A549 (cell line): Measurements from ENCODE around the gene JMJD8. TPM values are rescaled to one million over a fixed set of nuclear protein-coding genes. Genes with fewer than 3 reads are reported as not detected.

Source experiments
- ATAC-seq, 2 experiments: fragments of 200-7000 bp in 1 of 2; fragments of >200 bp in 1 of 2; cut with Nextera tagmentation in 1 of 2; cut with Tn5 transposase in 1 of 2; 3 replicates each; pipeline versions ENCODE4 v1.8.0 to v1.9.1; 2018 to 2020; ENCODE audit warnings: mild to moderate bottlenecking in 1 of 2, moderate library complexity in 1 of 2
- CTCF ChIA-PET: fragments of 300-600 bp; sonication (Branson Sonifier 250); formaldehyde crosslinking; extraction: SDS; loops from one replicate; lab custom pipeline; 2021; ENCODE audit warnings: antibody characterized with exemption, inconsistent platforms; lab: Yijun Ruan, JAX
- POLR2A ChIA-PET: fragments of 350-600 bp; formaldehyde crosslinking; extraction: SDS; loops from one replicate; lab custom pipeline; 2021; ENCODE audit warnings: antibody characterized with exemption, inconsistent platforms; lab: Yijun Ruan, JAX
- DNase-seq, 2 experiments: peaks; one replicate each; pipeline versions ENCODE4 v3.0.0 to v3.0.0-alpha.2; 2011 to 2016; ENCODE audit warnings: low read depth in 1 of 2, low spot score in 1 of 2
- FAIRE-seq: peaks from 2 replicates; lab custom pipeline; 2011; peaks lifted over from hg19 to GRCh38; lab: Jason Lieb, UNC
- H3K27ac ChIP-seq, 2 experiments: fragments of >200 bp; sonication (Bioruptor Twin); formaldehyde crosslinking; 3 replicates each; pipeline ENCODE4 v1.5.1; 2016 to 2017
- H3K4me1 ChIP-seq: fragments of >200 bp; sonication (Bioruptor Twin); formaldehyde crosslinking; 3 replicates; pipeline ENCODE4 v1.6.1; 2016
- H3K4me2 ChIP-seq: fragments of >200 bp; sonication (Bioruptor Twin); formaldehyde crosslinking; 3 replicates; pipeline ENCODE4 v1.6.1; 2016
- H3K4me3 ChIP-seq: fragments of >200 bp; sonication (Bioruptor Twin); formaldehyde crosslinking; 3 replicates; pipeline ENCODE4 v1.5.1; 2016
- H3K9me3 ChIP-seq: fragments of >200 bp; sonication (Bioruptor Twin); formaldehyde crosslinking; 3 replicates; pipeline ENCODE4 v1.6.1; 2016
- CBX8 ChIP-seq: fragments of 200-600 bp; sonication (generic); IDR thresholded peaks from 2 replicates; pipeline ENCODE4 v1.6.1; 2016
- CHD4 ChIP-seq: fragments of 200-600 bp; sonication (generic); IDR thresholded peaks from 2 replicates; pipeline ENCODE4 v1.6.1; 2016; ENCODE audit warnings: antibody characterized with exemption, mild to moderate bottlenecking, borderline replicate concordance
- EP300 ChIP-seq, 2 experiments: fragments of >200 bp; sonication (Bioruptor Twin); formaldehyde crosslinking; IDR thresholded peaks; 2 replicates in 1 of 2; 3 replicates in 1 of 2; pipeline ENCODE4 v1.6.1; 2016 to 2017
- ESRRA ChIP-seq: fragments of 150-350 bp; IDR thresholded peaks from 2 replicates; pipeline ENCODE4 v1.6.1; 2014; ENCODE audit warnings: mild to moderate bottlenecking, low read length, borderline replicate concordance
- GATA3 ChIP-seq: IDR thresholded peaks from 2 replicates; pipeline ENCODE4 v1.6.1; 2012; ENCODE audit warnings: borderline replicate concordance
- HEYL ChIP-seq: fragments of 250-450 bp; sonication (Bioruptor Pico); IDR thresholded peaks from 2 replicates; pipeline ENCODE4 v1.8.0; 2021; ENCODE audit warnings: mild to moderate bottlenecking, moderate library complexity
- HOXB5 ChIP-seq: fragments of 250-450 bp; sonication (Bioruptor Pico); IDR thresholded peaks from 2 replicates; pipeline ENCODE4 v1.5.0; 2020; ENCODE audit warnings: mild to moderate bottlenecking, moderate library complexity
- JUN ChIP-seq, 2 experiments: fragments of >200 bp; sonication (Bioruptor Twin); formaldehyde crosslinking; IDR thresholded peaks; 2 replicates in 1 of 2; 3 replicates in 1 of 2; pipeline ENCODE4 v1.6.1; 2016 to 2017
- KDM1A ChIP-seq: fragments of 200-600 bp; sonication (generic); IDR thresholded peaks from 2 replicates; pipeline ENCODE4 v1.6.1; 2016; ENCODE audit warnings: low read depth, mild to moderate bottlenecking
- MYC ChIP-seq: IDR thresholded peaks from 2 replicates; pipeline ENCODE4 v1.6.1; 2012; ENCODE audit warnings: mild to moderate bottlenecking, inconsistent platforms, low read length, improper control_type of control experiment, borderline replicate concordance
- NFE2L2 ChIP-seq: fragments of 150-350 bp; conservative IDR thresholded peaks from 2 replicates; pipeline ENCODE4 v1.6.1; 2014; ENCODE audit warnings: low read length
- SMC3 ChIP-seq: fragments of >200 bp; sonication (Bioruptor Twin); formaldehyde crosslinking; IDR thresholded peaks from 3 replicates; pipeline ENCODE4 v1.6.1; 2018; ENCODE audit warnings: inconsistent platforms
- SREBF2 ChIP-seq: fragments of 450-650 bp; IDR thresholded peaks from 2 replicates; pipeline ENCODE4 v1.6.1; 2014; ENCODE audit warnings: mild to moderate bottlenecking, moderate library complexity
- ZC3H11A ChIP-seq: fragments of 450-650 bp; IDR thresholded peaks from 2 replicates; pipeline ENCODE4 v1.6.1; 2014; ENCODE audit warnings: antibody characterized with exemption, mild to moderate bottlenecking
- ZFP36 ChIP-seq: fragments of 450-650 bp; IDR thresholded peaks from 2 replicates; pipeline ENCODE4 v1.6.1; 2014; ENCODE audit warnings: borderline replicate concordance; ENCODE audit not compliant: partially characterized antibody
- WGBS: methylation state at CpG from one replicate; pipeline ENCODE4 v1.1.6; 2017; ENCODE audit errors: missing lambda C conversion rate; 5-methylcytosine and 5-hydroxymethylcytosine counted together
- polyA plus RNA-seq, 4 experiments: library from polyadenylated mRNA; depleted of rRNA in 3 of 4; stranded (reverse); fragments of >200 nt; fragmentation: RNase III in 1 of 4; extraction: RNeasy Plus Mini Kit Qiagen cat#74134 plus additional on column Dnase treatment in 1 of 4; gene quantifications; 2 replicates in 3 of 4; 3 replicates in 1 of 4; pipeline ENCODE4 v1.2.3, GENCODE V29; 2011 to 2017
- TF ChIP-seq, protein P1 (sequence below): IDR thresholded peaks from 2 replicates; pipeline ENCODE4 v1.6.1; 2012
- TF ChIP-seq, protein P2 (sequence below): IDR thresholded peaks from 2 replicates; pipeline ENCODE4 v1.6.1; 2012
- TF ChIP-seq, protein P3 (sequence below): fragments of >200 bp; sonication (Bioruptor Twin); formaldehyde crosslinking; IDR thresholded peaks from 3 replicates; pipeline ENCODE4 v1.5.1; 2016
- TF ChIP-seq, protein P4 (sequence below): fragments of 150-350 bp; IDR thresholded peaks from 2 replicates; pipeline ENCODE4 v1.6.1; 2014; ENCODE audit warnings: low read depth, mild to moderate bottlenecking, low read length

Gene JMJD8
- polyA plus RNA-seq, 2 of the 4 experiments (the other 2 are of a cell fraction) = 37.5 to 72.6 TPM

DNA sequence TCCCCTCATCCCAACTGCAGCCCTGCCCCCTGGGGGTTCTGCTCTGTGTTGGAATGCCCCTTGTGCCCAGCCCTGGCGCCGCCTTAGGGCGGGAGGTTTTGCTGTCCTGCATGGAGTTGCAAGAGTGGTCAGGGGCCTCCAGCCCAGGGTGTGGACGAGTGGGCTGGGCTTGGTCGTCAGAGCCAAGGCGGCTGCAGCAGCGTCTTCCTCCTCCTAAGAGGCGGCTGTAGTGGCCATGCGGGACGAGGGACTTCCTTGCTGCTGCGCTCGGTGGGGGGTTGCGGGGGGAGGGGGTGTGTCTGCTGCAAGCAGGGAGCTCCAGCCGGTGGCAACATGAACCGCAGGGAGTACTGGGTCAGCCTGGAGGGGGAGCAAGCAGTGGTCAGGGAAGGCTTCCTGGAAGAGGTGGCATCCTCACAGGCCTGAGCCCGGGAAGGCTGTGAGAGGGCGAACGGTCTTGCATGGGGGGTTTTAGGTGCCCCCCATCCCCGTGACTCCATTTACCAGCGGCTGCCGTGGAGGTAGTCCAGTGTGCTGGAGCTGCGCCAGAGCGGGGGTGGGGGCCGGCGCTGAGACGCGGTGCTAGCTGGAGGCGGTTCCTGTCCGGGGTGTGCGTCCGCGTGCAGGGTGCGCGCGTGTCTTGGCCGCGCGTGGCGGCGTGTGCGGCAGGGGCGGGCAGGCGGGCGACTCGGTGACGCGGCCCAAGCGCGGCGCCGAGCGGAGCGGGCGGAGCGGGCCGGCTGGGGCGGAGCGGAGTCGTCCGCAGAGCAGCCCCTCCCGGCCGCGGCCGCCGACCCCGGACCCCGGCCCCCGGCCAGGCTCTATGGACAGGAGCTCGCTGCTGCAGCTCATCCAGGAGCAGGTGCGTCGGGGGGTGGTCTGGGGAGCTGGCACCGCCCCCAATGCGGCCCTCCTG is 8.9 kb downstream of the JMJD8 start, which contains the start of gene RHBDL1:
RHBDL1 (plus strand) TSS at position 704 of the 916 bp plus-strand sequence; CDS start at position 824, 120 bp downstream.
- TF ChIP-seq GATA3 (no peak), ESRRA (no peak), ZFP36 (peak; percentile 100), KDM1A (peak; percentile 41; the same call in 1 of the 2 replicates), NFE2L2 (no peak), JUN (IDR thresholded peaks at IDR 0.05) (peak in 1 of 2 experiments; percentile 34; a peak in 1 of 5 replicates)
- TF ChIP-seq, protein P1, sequence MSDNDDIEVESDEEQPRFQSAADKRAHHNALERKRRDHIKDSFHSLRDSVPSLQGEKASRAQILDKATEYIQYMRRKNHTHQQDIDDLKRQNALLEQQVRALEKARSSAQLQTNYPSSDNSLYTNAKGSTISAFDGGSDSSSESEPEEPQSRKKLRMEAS = peak; percentile 1; the same call in 1 of the 2 replicates
- TF ChIP-seq, protein P2, sequence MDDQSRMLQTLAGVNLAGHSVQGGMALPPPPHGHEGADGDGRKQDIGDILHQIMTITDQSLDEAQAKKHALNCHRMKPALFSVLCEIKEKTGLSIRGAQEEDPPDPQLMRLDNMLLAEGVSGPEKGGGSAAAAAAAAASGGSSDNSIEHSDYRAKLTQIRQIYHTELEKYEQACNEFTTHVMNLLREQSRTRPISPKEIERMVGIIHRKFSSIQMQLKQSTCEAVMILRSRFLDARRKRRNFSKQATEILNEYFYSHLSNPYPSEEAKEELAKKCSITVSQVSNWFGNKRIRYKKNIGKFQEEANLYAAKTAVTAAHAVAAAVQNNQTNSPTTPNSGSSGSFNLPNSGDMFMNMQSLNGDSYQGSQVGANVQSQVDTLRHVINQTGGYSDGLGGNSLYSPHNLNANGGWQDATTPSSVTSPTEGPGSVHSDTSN = peak; percentile 45; the same call in 1 of the 2 replicates
- TF ChIP-seq, all 56 proteins: peak for 5
- ChIA-PET POLR2A (interaction anchor here (1.2 to 1.3 kb wide), 2 partner anchors 15 to 26 kb away, joined by 3 to 6 read pairs; partner anchors contain the start of gene WDR90), CTCF (interaction anchor here (1.0 to 2.6 kb wide), 6 partner anchors 9 to 82 kb away, joined by 3 to 21 read pairs (median 6); partner anchors contain the start of gene RHOT2)
- Histone ChIP-seq H3K9me3 (no peaks in the 10 kb centered on the region), H3K4me3 (peak within 1 kb of the TSS; percentile 50), H3K4me2 (peak within 1 kb of the TSS; percentile 98), H3K4me1 (peaks cover 25% of the 10 kb centered on the region), H3K27ac (peak within 1 kb of the TSS; percentile 63 to 84)
- ATAC-seq (peak in 1 of 2 experiments; percentile 15; a peak in 2 of 6 replicates), DNase-seq (peak in 1 of 2 experiments; percentile 66), FAIRE-seq (no peak)
- 7% methylated on average over 39 of the region's 73 CpGs for WGBS

DNA sequence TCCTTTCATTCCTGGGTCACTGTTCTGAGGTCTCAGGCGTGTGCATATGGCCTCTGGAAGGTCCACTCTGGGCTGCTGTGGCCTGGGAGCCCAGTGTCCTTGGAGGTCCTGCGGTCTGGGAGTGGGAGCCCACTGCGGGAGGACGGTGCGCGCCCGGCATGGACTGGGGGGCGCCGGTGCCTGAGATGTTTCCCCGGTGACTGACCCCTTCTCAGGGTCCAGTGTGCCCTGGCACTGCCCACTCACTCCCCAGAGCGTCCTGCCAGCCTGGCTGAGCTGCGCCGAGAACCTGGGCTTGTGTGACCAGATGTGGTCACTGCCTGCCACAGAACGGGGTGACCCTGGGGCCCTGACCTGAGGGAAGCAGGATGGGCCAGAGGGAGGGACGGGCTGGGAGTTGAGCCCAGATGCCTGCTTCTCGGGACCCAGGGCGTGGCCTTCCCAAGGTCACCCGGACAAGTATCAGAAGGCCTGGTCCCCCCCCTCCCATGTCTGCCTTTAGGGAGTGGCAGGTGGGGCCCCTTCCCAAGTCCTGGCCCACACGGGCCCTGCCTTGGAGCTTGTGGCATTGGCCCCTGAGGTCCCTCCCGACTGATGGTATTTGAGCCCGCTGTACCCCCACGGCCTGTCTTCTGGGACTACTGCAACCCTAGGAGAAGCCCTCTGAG is 9.8 kb downstream of the JMJD8 start:
- Histone ChIP-seq H3K4me2 (peak overlapping the region; percentile 98), H3K27ac (peak overlapping the region in 1 of 2 experiments; percentile 84; a peak in 3 of 6 replicates), H3K4me1 (peaks cover 24% of the 10 kb centered on the region), H3K4me3 (no peak overlapping the region), H3K9me3 (no peaks in the 10 kb centered on the region)
- ATAC-seq = no peak
- TF ChIP-seq SREBF2 (no peak), EP300 (IDR thresholded peaks at IDR 0.05) (no peak), CBX8 (no peak), CHD4 (no peak), SMC3 (no peak), HOXB5 (CRISPR knock-in tag) (no peak), HEYL (no peak), MYC (no peak), ZC3H11A (no peak)
- TF ChIP-seq, protein P3, sequence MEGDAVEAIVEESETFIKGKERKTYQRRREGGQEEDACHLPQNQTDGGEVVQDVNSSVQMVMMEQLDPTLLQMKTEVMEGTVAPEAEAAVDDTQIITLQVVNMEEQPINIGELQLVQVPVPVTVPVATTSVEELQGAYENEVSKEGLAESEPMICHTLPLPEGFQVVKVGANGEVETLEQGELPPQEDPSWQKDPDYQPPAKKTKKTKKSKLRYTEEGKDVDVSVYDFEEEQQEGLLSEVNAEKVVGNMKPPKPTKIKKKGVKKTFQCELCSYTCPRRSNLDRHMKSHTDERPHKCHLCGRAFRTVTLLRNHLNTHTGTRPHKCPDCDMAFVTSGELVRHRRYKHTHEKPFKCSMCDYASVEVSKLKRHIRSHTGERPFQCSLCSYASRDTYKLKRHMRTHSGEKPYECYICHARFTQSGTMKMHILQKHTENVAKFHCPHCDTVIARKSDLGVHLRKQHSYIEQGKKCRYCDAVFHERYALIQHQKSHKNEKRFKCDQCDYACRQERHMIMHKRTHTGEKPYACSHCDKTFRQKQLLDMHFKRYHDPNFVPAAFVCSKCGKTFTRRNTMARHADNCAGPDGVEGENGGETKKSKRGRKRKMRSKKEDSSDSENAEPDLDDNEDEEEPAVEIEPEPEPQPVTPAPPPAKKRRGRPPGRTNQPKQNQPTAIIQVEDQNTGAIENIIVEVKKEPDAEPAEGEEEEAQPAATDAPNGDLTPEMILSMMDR = no peak
- TF ChIP-seq, protein P4, sequence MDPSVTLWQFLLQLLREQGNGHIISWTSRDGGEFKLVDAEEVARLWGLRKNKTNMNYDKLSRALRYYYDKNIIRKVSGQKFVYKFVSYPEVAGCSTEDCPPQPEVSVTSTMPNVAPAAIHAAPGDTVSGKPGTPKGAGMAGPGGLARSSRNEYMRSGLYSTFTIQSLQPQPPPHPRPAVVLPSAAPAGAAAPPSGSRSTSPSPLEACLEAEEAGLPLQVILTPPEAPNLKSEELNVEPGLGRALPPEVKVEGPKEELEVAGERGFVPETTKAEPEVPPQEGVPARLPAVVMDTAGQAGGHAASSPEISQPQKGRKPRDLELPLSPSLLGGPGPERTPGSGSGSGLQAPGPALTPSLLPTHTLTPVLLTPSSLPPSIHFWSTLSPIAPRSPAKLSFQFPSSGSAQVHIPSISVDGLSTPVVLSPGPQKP = no peak
- 77% methylated on average over 12 of the region's 22 CpGs for WGBS
- POLR2A ChIA-PET = interaction anchor here (1.2 to 1.3 kb wide), 2 partner anchors 14 to 25 kb away, joined by 3 to 6 read pairs; partner anchors contain the start of gene WDR90
- CTCF ChIA-PET = interaction anchor here (1.4 to 2.6 kb wide), 2 partner anchors 8 to 13 kb away, joined by 10 to 21 read pairs; partner anchors contain the start of gene RHOT2
- DNase-seq = no peak
- no peak for FAIRE-seq
